Right lobe of liver (tissue), 6 donors: ENCODE results near the gene SEMA7A. TPM values are rescaled to one million over a fixed set of nuclear protein-coding genes. Genes with fewer than 3 reads are reported as not detected.

Source experiments
- ATAC-seq, 4 donors: fragments of 200-7000 bp; cut with Tn5 transposase; one replicate each; pipeline ENCODE4 v1.9.1; 2020; ENCODE audit warnings: mild to moderate bottlenecking in 4 of 4, moderate library complexity in 4 of 4
- DNase-seq, 3 donors: peaks; one replicate each; pipeline ENCODE4 v3.0.0-alpha.2; 2020
- H3K27ac ChIP-seq, 3 donors: fragments of 200-600 bp; one replicate each; pipeline ENCODE4 v1.8.0; 2022
- H3K27me3 ChIP-seq, 2 donors: fragments of 200-600 bp; one replicate each; pipeline ENCODE4 v1.8.0; 2022
- H3K36me3 ChIP-seq, 4 donors: fragments of 200-600 bp; sonication (generic) in 1 of 4; one replicate each; pipeline versions ENCODE4 v1.5.1 to v1.8.0; 2017 to 2022; ENCODE audit warnings: control low read depth in 1 of 4
- H3K4me1 ChIP-seq, 4 donors: fragments of 200-600 bp; sonication (generic) in 1 of 4; one replicate each; pipeline versions ENCODE4 v1.5.1 to v1.8.0; 2017 to 2022; ENCODE audit warnings: control low read depth in 1 of 4
- H3K4me3 ChIP-seq, 3 donors: fragments of 200-600 bp; one replicate each; pipeline ENCODE4 v1.8.0; 2022
- H3K9me3 ChIP-seq, 4 donors: fragments of 200-600 bp; sonication (generic) in 1 of 4; one replicate each; pipeline versions ENCODE4 v1.5.1 to v1.8.0; 2017 to 2022; ENCODE audit warnings: control low read depth in 1 of 4
- POLR2A ChIP-seq: fragments of 450-650 bp; IDR thresholded peaks from one replicate; pipeline ENCODE4 v1.6.1; 2017; ENCODE audit warnings: antibody characterized with exemption, mild to moderate bottlenecking
- WGBS: methylation state at CpG from one replicate; pipeline ENCODE4 v1.1.6; 2018; ENCODE audit warnings: low coverage, low lambda C conversion rate; ENCODE audit not compliant: insufficient coverage; ENCODE audit errors: missing lambda C conversion rate; 5-methylcytosine and 5-hydroxymethylcytosine counted together
- intact Hi-C, 2 donors: fragments of 100-400 bp; cut with DNase I; formaldehyde crosslinking; loops; one replicate each; pipeline versions ENCODE4 v1.11.2 to v1.14.1; 2022
- total RNA-seq, 6 experiments: library from RNA; depleted of rRNA in 2 of 6; stranded (reverse); fragments of >200 nt in 2 of 6; fragmentation: NEBNext Ultra II Directional in 3 of 6; extraction: Animal tissue kit (Norgen Biotek cat#: 25700) in 3 of 6; gene quantifications; one replicate each; pipeline versions ENCODE4 v1.1.0 to v1.2.4, GENCODE V29; 2016 to 2023
- TF ChIP-seq, protein P1 (sequence below), 4 donors: fragments of 200-600 bp in 3 of 4; fragments of 450-650 bp in 1 of 4; IDR thresholded peaks; one replicate each; pipeline versions ENCODE4 v1.5.1 to v1.8.0; 2016 to 2022; ENCODE audit warnings: antibody characterized with exemption in 4 of 4, mild to moderate bottlenecking in 2 of 4
- donor health status: DM: no; HTN: yes; CAD: no.
- donor health status: DM: no; HTN: no; CAD: no.
- donor health status: DM: no; HTN: no; CAD: no.
- donor health status: DM: no; HTN: yes; CAD: no.
- donor health status: DM: no; HTN: yes; CAD: no.

Gene SEMA7A
- total RNA-seq, 6 experiments from 2014 or later = 0.42 to 2.4 (median 1.1) TPM

GRCh38 chr15:74431116-74431515, 2.6 kb downstream of the SEMA7A start:
- TF ChIP-seq, protein P1, sequence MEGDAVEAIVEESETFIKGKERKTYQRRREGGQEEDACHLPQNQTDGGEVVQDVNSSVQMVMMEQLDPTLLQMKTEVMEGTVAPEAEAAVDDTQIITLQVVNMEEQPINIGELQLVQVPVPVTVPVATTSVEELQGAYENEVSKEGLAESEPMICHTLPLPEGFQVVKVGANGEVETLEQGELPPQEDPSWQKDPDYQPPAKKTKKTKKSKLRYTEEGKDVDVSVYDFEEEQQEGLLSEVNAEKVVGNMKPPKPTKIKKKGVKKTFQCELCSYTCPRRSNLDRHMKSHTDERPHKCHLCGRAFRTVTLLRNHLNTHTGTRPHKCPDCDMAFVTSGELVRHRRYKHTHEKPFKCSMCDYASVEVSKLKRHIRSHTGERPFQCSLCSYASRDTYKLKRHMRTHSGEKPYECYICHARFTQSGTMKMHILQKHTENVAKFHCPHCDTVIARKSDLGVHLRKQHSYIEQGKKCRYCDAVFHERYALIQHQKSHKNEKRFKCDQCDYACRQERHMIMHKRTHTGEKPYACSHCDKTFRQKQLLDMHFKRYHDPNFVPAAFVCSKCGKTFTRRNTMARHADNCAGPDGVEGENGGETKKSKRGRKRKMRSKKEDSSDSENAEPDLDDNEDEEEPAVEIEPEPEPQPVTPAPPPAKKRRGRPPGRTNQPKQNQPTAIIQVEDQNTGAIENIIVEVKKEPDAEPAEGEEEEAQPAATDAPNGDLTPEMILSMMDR (IDR thresholded peaks at IDR 0.05) = no peak
- TF ChIP-seq POLR2A = no peak
- H3K4me3 ChIP-seq = no peak overlapping the region
- no peaks in the 10 kb centered on the region for H3K36me3 ChIP-seq
- WGBS = 100% methylated on average over 1 of the region's 1 CpG
- peaks cover 0 to 11% (median 0%) of the 10 kb centered on the region in 4 donors for H3K4me1 ChIP-seq
- DNase-seq = no peak
- H3K9me3 ChIP-seq = no peaks in the 10 kb centered on the region
- H3K27me3 ChIP-seq = peaks cover 0 to 5% of the 10 kb centered on the region in 2 donors
- intact Hi-C loops = no loop called here
- ATAC-seq = no peak
- H3K27ac ChIP-seq = no peak overlapping the region

GRCh38 chr15:74430510-74430951, 3.2 kb downstream of the SEMA7A start:
- peaks cover 0 to 11% (median 0%) of the 10 kb centered on the region in 4 donors for H3K4me1 ChIP-seq
- no peaks in the 10 kb centered on the region for H3K9me3 ChIP-seq
- WGBS = 44% methylated on average over 5 of the region's 6 CpGs
- no peaks in the 10 kb centered on the region for H3K36me3 ChIP-seq
- no peak overlapping the region for H3K4me3 ChIP-seq
- no peak overlapping the region for H3K27ac ChIP-seq
- ATAC-seq (no peak), DNase-seq (no peak)
- intact Hi-C loops = no loop called here
- H3K27me3 ChIP-seq = peaks cover 0 to 5% of the 10 kb centered on the region in 2 donors
- TF ChIP-seq POLR2A = no peak
- TF ChIP-seq, protein P1 (IDR thresholded peaks at IDR 0.05) = no peak

DNA sequence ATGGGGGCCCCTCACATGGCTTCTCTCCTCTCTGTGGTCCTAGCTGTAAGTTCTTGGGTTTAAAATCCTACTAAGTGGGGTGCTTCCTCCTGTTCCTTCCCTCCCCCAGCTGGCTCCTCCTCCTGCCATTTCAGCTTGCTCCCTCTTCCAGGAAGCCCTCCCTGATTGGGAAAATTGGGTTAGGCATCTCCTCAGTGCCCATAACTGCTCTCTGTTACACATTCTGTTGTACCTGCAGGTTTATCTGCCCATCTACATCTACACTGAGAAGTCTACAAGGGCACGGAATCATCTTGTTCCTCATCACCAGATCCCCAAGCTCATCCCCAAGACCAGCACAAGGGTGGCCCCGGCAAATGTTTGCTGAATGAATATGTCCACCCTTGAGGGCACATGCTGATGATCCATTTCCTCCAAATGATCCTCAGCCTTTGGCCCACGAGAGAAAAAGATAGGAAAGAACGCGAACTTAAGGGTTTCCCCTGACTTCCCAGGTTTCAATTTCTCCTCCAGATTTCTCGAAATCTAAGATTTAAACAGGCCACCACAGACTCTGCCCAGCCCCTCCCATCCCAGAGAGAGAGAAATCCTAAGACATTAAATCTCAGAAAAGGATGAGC, 3.9 kb downstream of the SEMA7A start:
- no peak for ATAC-seq
- no peak for DNase-seq
- peaks cover 0 to 5% of the 10 kb centered on the region in 2 donors for H3K27me3 ChIP-seq
- H3K9me3 ChIP-seq = no peaks in the 10 kb centered on the region
- TF ChIP-seq, protein P1 (IDR thresholded peaks at IDR 0.05) = no peak
- no peak for TF ChIP-seq POLR2A
- WGBS = 72% methylated on average over 4 of the region's 6 CpGs
- H3K4me1 ChIP-seq = peaks cover 0 to 11% (median 0%) of the 10 kb centered on the region in 4 donors
- no peaks in the 10 kb centered on the region for H3K36me3 ChIP-seq
- intact Hi-C loops = no loop called here
- H3K4me3 ChIP-seq = no peak overlapping the region
- no peak overlapping the region for H3K27ac ChIP-seq

DNA sequence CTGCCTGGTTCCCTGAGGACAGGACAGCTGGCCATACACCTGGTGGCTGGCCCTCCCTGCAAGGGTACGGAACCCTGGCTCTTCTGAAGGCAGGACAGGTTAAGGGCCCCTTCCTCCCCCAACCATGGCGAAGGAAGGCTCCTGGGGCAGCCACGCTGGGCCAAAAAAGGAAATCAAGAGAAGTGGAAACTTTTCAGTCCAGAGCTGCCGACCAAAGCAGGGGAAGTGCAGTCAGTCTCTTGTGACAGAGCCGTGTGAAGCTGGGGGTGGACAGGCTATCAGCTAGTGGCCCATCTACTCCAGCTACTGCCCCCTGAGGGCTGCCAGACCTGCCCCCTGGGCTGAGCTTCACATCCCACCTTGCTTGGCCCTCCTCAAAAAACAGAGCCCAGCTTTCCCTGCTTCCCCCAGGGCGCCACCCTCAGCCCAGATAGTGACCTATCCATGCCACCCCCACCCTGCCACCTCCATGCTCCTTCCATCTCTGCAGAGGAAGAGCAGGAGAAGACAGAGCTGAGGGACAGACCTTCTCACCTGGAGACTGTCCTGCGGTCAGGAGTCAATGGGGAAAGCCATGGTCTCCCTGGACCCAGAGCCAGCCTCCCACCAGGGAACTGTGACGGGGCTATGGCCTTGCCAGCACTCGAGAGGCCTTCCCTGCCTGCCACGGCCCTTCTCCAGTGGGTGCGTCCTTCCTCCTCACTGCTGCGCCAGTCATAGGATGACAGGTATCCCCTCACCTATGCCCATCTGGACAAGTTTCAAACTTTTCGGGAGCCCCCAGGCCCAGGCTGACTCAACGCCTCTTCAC, 4.6 kb downstream of the SEMA7A start:
- ATAC-seq = peak in 2 of 4 donors; percentile 6 to 7
- Histone ChIP-seq H3K27ac (no peak overlapping the region), H3K4me1 (peaks cover 0 to 11% (median 0%) of the 10 kb centered on the region in 4 donors), H3K9me3 (no peaks in the 10 kb centered on the region), H3K4me3 (no peak overlapping the region), H3K36me3 (no peaks in the 10 kb centered on the region), H3K27me3 (peaks cover 0 to 5% of the 10 kb centered on the region in 2 donors)
- 87% methylated on average over 3 of the region's 14 CpGs for WGBS
- no peak for DNase-seq
- TF ChIP-seq POLR2A = no peak
- TF ChIP-seq, protein P1 (IDR thresholded peaks at IDR 0.05) = no peak
- intact Hi-C loops = no loop called here
